ENCODE data around the gene WEE2.

DNA sequence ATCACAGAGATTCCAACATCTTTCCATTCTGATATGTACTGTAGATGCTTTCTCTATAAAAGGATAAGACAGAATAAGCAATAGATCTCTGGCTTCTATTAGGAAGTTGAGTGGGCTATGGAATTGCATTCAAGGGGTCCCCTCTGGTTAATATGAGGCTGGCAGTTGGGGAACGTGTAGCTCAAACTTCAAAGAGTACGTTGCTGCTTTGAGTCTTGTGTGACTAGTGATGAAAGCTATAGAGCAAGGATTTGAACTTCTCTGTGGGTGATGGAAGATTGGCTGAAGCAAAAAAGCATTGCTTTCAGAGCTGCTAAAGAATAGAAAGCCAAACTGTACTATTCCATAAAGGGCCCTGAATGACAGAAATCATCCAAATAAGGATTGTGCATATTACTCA lies 6.4 kb downstream of the WEE2 start:
- TF ChIP-seq, protein P1, sequence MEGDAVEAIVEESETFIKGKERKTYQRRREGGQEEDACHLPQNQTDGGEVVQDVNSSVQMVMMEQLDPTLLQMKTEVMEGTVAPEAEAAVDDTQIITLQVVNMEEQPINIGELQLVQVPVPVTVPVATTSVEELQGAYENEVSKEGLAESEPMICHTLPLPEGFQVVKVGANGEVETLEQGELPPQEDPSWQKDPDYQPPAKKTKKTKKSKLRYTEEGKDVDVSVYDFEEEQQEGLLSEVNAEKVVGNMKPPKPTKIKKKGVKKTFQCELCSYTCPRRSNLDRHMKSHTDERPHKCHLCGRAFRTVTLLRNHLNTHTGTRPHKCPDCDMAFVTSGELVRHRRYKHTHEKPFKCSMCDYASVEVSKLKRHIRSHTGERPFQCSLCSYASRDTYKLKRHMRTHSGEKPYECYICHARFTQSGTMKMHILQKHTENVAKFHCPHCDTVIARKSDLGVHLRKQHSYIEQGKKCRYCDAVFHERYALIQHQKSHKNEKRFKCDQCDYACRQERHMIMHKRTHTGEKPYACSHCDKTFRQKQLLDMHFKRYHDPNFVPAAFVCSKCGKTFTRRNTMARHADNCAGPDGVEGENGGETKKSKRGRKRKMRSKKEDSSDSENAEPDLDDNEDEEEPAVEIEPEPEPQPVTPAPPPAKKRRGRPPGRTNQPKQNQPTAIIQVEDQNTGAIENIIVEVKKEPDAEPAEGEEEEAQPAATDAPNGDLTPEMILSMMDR (IDR thresholded peaks at IDR 0.05), result no peak
- TF ChIP-seq, protein P2, sequence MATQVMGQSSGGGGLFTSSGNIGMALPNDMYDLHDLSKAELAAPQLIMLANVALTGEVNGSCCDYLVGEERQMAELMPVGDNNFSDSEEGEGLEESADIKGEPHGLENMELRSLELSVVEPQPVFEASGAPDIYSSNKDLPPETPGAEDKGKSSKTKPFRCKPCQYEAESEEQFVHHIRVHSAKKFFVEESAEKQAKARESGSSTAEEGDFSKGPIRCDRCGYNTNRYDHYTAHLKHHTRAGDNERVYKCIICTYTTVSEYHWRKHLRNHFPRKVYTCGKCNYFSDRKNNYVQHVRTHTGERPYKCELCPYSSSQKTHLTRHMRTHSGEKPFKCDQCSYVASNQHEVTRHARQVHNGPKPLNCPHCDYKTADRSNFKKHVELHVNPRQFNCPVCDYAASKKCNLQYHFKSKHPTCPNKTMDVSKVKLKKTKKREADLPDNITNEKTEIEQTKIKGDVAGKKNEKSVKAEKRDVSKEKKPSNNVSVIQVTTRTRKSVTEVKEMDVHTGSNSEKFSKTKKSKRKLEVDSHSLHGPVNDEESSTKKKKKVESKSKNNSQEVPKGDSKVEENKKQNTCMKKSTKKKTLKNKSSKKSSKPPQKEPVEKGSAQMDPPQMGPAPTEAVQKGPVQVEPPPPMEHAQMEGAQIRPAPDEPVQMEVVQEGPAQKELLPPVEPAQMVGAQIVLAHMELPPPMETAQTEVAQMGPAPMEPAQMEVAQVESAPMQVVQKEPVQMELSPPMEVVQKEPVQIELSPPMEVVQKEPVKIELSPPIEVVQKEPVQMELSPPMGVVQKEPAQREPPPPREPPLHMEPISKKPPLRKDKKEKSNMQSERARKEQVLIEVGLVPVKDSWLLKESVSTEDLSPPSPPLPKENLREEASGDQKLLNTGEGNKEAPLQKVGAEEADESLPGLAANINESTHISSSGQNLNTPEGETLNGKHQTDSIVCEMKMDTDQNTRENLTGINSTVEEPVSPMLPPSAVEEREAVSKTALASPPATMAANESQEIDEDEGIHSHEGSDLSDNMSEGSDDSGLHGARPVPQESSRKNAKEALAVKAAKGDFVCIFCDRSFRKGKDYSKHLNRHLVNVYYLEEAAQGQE (IDR thresholded peaks at IDR 0.05; ENCODE audit: insufficient read depth in 1 of 2, low read depth in 2 of 2, low read length in 1 of 2), result no peak
- TF ChIP-seq POLR2AphosphoS5 (IDR thresholded peaks at IDR 0.05; ENCODE audit: low read depth, low read length) (no peak), TCF7L2 (IDR thresholded peaks at IDR 0.05; ENCODE audit: low read depth, low read length) (no peak)
